HG02870 (cell line): ENCODE data around the gene HIVEP1.
"Not testable (repeated sequence)": the region's sequence is repeated elsewhere in the genome, so short reads cannot be mapped to it uniquely, and the experiment has no call there.

Experiments
- ATAC-seq: cut with Tn5 transposase; IDR thresholded peaks from one replicate; pipeline ENCODE4 v1.9.1; 2021; ENCODE audit warnings: mild to moderate bottlenecking, moderate library complexity; ENCODE audit not compliant: unreplicated experiment

Gene HIVEP1

GRCh38 chr6:12176782-12177181 lies 164.7 kb downstream of the HIVEP1 start:
- ATAC-seq = not testable (repeated sequence)

GRCh38 chr6:12178521-12178920 lies 166.4 kb downstream of the HIVEP1 start:
- no peak for ATAC-seq

- no peak for ATAC-seq
These were observed 169.4 kb downstream of the HIVEP1 start for GRCh38 chr6:12181481-12181880.

GRCh38 chr6:12182676-12183075 lies 170.6 kb downstream of the HIVEP1 start:
- ATAC-seq = no peak

- ATAC-seq = no peak
These were observed 173.1 kb downstream of the HIVEP1 start for GRCh38 chr6:12185081-12185673.

GRCh38 chr6:12186528-12186927 lies 174.4 kb downstream of the HIVEP1 start:
- ATAC-seq = no peak

- no peak for ATAC-seq
These were observed 177.0 kb downstream of the HIVEP1 start for GRCh38 chr6:12189150-12189549.

GRCh38 chr6:12189661-12190060 lies 177.5 kb downstream of the HIVEP1 start:
- no peak for ATAC-seq

- ATAC-seq = no peak
These were observed 178.1 kb downstream of the HIVEP1 start for GRCh38 chr6:12190252-12190651.

GRCh38 chr6:12196326-12196936 lies 184.3 kb downstream of the HIVEP1 start:
- no peak for ATAC-seq

- no peak for ATAC-seq
These were observed 186.7 kb downstream of the HIVEP1 start for GRCh38 chr6:12198851-12199250.

- no peak for ATAC-seq
These were observed 188.0 kb downstream of the HIVEP1 start for GRCh38 chr6:12200015-12200564.

- ATAC-seq = no peak
These were observed 188.6 kb downstream of the HIVEP1 start for GRCh38 chr6:12200761-12201160.

GRCh38 chr6:12203001-12203400 lies 190.9 kb downstream of the HIVEP1 start:
- no peak for ATAC-seq

GRCh38 chr6:12208190-12208589 lies 196.1 kb downstream of the HIVEP1 start:
- ATAC-seq = no peak

- no peak for ATAC-seq
These were observed 196.6 kb downstream of the HIVEP1 start for GRCh38 chr6:12208673-12209072.
